ENCODE data around the gene APOBEC3G. TPM values are rescaled to one million over a fixed set of nuclear protein-coding genes. Genes with fewer than 3 reads are reported as not detected.
A peak's percentile ranks its signal among the peaks of the same experiment; 100 is the strongest.

APOBEC3G gene
- total RNA-seq, 1 experiment from 2014 or later = 9.5 TPM

- Histone ChIP-seq H4K20me1 (ENCODE audit: insufficient read depth) (no peaks in the 10 kb centered on the region), H3K4me1 (replicated peaks; ENCODE audit: insufficient read depth) (peaks cover 55% of the 10 kb centered on the region), H3K4me2 (peak overlapping the region; percentile 70), H3K9me2 (ENCODE audit: insufficient read depth) (no peaks in the 10 kb centered on the region), H2AFZ (no peak overlapping the region), H3F3A (ENCODE audit: insufficient read depth, low read depth) (peaks cover 29% of the 10 kb centered on the region), H3K27ac (0 out of 2 replicates have a peak overlapping the region, but pooled peaks have one; percentile 62), H3K79me2 (ENCODE audit: low read depth) (no peaks in the 10 kb centered on the region), H3K36me3 (ENCODE audit: low read depth) (no peaks in the 10 kb centered on the region), H3K27me3 (ENCODE audit: insufficient read depth, low read depth) (no peaks in the 10 kb centered on the region), H3K9me3 (ENCODE audit: insufficient read depth, low read depth) (no peaks in the 10 kb centered on the region), H3K4me3 (no peak overlapping the region)
- ChIA-PET CTCF (interaction anchor here (0.9 kb wide), 1 partner anchor 23 kb away, joined by 3 read pairs; no protein-coding TSS in a partner anchor), POLR2A (ENCODE audit: unreplicated experiment) (interaction anchor here (0.6 to 0.8 kb wide), 2 partner anchors 312 to 859 kb away, joined by 4 to 8 read pairs; no protein-coding TSS in a partner anchor)
- no peak for TF ChIP-seq EZH2 (IDR thresholded peaks at IDR 0.05; ENCODE audit: low read depth)
- no peak for TF ChIP-seq CTCF (conservative IDR thresholded peaks at IDR 0.05)
- no TSS peak for BruUV-seq (replicated peaks)
- DNase-seq = no peak
- intact Hi-C loops (cut with micrococcal nuclease; ENCODE audit: unreplicated experiment) = loop anchor here (5.0 kb wide), 1 partner anchor 76 kb away; the partner anchor contains the start of gene APOBEC3D
These were observed 21.5 kb downstream of the APOBEC3G start for GRCh38 chr22:39098576-39098975.

- TF ChIP-seq EZH2 (IDR thresholded peaks at IDR 0.05; ENCODE audit: low read depth) (no peak), CTCF (conservative IDR thresholded peaks at IDR 0.05) (no peak)
- peaks cover 32% of the 10 kb centered on the region for H3F3A ChIP-seq (ENCODE audit: insufficient read depth, low read depth)
- no peak overlapping the region for H3K4me2 ChIP-seq
- ChIA-PET POLR2A (ENCODE audit: unreplicated experiment) (no interaction called here), CTCF (no interaction called here)
- H3K79me2 ChIP-seq (ENCODE audit: low read depth) = no peaks in the 10 kb centered on the region
- no peaks in the 10 kb centered on the region for H3K36me3 ChIP-seq (ENCODE audit: low read depth)
- H3K4me1 ChIP-seq (replicated peaks; ENCODE audit: insufficient read depth) = peaks cover 32% of the 10 kb centered on the region
- no TSS peak for BruUV-seq (replicated peaks)
- H2AFZ ChIP-seq = no peak overlapping the region
- H3K9me3 ChIP-seq (ENCODE audit: insufficient read depth, low read depth) = no peaks in the 10 kb centered on the region
- no peak for DNase-seq
- no peak overlapping the region for H3K4me3 ChIP-seq
- H3K27ac ChIP-seq = no peak overlapping the region
- H3K27me3 ChIP-seq (ENCODE audit: insufficient read depth, low read depth) = no peaks in the 10 kb centered on the region
- intact Hi-C loops (cut with micrococcal nuclease; ENCODE audit: unreplicated experiment) = no loop called here
- H3K9me2 ChIP-seq (ENCODE audit: insufficient read depth) = no peaks in the 10 kb centered on the region
- no peaks in the 10 kb centered on the region for H4K20me1 ChIP-seq (ENCODE audit: insufficient read depth)
These were observed 24.2 kb downstream of the APOBEC3G start for GRCh38 chr22:39101226-39101625.

- CTCF ChIA-PET = no interaction called here
- H3F3A ChIP-seq (ENCODE audit: insufficient read depth, low read depth) = peaks cover 16% of the 10 kb centered on the region
- H3K4me2 ChIP-seq = no peak overlapping the region
- no peaks in the 10 kb centered on the region for H3K79me2 ChIP-seq (ENCODE audit: low read depth)
- intact Hi-C loops (cut with micrococcal nuclease; ENCODE audit: unreplicated experiment) = no loop called here
- TF ChIP-seq CTCF (conservative IDR thresholded peaks at IDR 0.05) (no peak), EZH2 (IDR thresholded peaks at IDR 0.05; ENCODE audit: low read depth) (no peak)
- H4K20me1 ChIP-seq (ENCODE audit: insufficient read depth) = no peaks in the 10 kb centered on the region
- H3K9me3 ChIP-seq (ENCODE audit: insufficient read depth, low read depth) = no peaks in the 10 kb centered on the region
- no peak overlapping the region for H3K4me3 ChIP-seq
- no peaks in the 10 kb centered on the region for H3K36me3 ChIP-seq (ENCODE audit: low read depth)
- no TSS peak for BruUV-seq (replicated peaks)
- H3K27ac ChIP-seq = no peak overlapping the region
- no peak for DNase-seq
- no peaks in the 10 kb centered on the region for H3K9me2 ChIP-seq (ENCODE audit: insufficient read depth)
- H2AFZ ChIP-seq = no peak overlapping the region
- POLR2A ChIA-PET (ENCODE audit: unreplicated experiment) = no interaction called here
- H3K27me3 ChIP-seq (ENCODE audit: insufficient read depth, low read depth) = no peaks in the 10 kb centered on the region
- H3K4me1 ChIP-seq (replicated peaks; ENCODE audit: insufficient read depth) = peaks cover 10% of the 10 kb centered on the region
These were observed 26.4 kb downstream of the APOBEC3G start for GRCh38 chr22:39103431-39103830.
